HEK293T (cell line): ENCODE measurements around the gene TGFB1.

Experiments
- BHLHE40 ChIP-seq: fragments of 450-650 bp; IDR thresholded peaks from 2 replicates; pipeline ENCODE4 v1.6.1; 2016; ENCODE audit warnings: mild to moderate bottlenecking, moderate library complexity, borderline replicate concordance
- FOXA1 ChIP-seq: fragments of 450-650 bp; IDR thresholded peaks from 2 replicates; pipeline ENCODE4 v1.6.1; 2016; ENCODE audit warnings: mild to moderate bottlenecking
- FOXM1 ChIP-seq: fragments of 450-650 bp; IDR thresholded peaks from 2 replicates; pipeline ENCODE4 v1.6.1; 2017; ENCODE audit warnings: mild to moderate bottlenecking, borderline replicate concordance
- HDGF ChIP-seq: fragments of 450-650 bp; IDR thresholded peaks from 2 replicates; pipeline ENCODE4 v1.6.1; 2017; ENCODE audit warnings: antibody characterized with exemption, borderline replicate concordance
- SUZ12 ChIP-seq: fragments of 450-650 bp; IDR thresholded peaks from 2 replicates; pipeline ENCODE4 v1.6.1; 2016; ENCODE audit warnings: mild to moderate bottlenecking

DNA sequence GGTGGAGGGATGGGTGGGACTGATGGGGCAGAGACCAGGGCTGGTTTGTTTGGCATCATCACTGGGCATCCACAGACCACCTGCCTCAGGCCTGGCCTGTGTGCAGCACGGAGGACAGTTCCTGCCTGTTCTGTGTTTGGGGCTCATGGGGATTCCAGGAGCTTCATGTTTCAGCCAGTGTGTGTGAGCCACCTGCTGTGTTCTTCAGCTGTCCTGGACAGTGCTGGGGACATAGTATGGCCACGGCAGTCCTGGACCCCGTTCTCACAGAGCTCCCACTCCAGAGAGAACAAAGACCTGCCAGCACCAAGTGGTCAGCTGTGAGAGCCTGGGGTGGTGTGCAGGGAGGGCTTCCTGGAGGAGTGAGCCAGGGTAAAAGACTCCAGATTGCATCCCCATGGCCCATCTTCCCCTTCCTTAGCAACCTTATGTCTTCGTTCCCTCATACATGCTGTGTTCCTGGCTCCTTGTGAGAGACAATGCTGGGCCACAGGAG is 45.7 kb downstream of the TGFB1 start:
- TF ChIP-seq SUZ12: no peak
- no peak for TF ChIP-seq FOXA1
- TF ChIP-seq HDGF: no peak
- TF ChIP-seq BHLHE40: no peak
- TF ChIP-seq FOXM1: no peak
